KOPT-K1 (cell line): ENCODE data around the gene ZNF362.

Source experiments
- H3K27ac ChIP-seq: fragments of 200-600 bp; sonication (generic); 2 replicates; pipeline ENCODE4 v1.5.1; 2016; ENCODE audit warnings: antibody characterized with exemption, mild to moderate bottlenecking, low read depth, low read length; ENCODE audit not compliant: poor library complexity, severe bottlenecking
- H3K36me3 ChIP-seq: fragments of 200-600 bp; sonication (generic); 2 replicates; pipeline ENCODE4 v1.5.1; 2017; ENCODE audit warnings: antibody characterized with exemption, mild to moderate bottlenecking, low read length, moderate library complexity; ENCODE audit not compliant: insufficient read depth
- H3K9me3 ChIP-seq: fragments of 200-600 bp; sonication (generic); 2 replicates; pipeline ENCODE4 v1.5.1; 2017; ENCODE audit warnings: antibody characterized with exemption, low read length, mild to moderate bottlenecking; ENCODE audit not compliant: insufficient read depth, poor library complexity, severe bottlenecking

The ZNF362 gene

GRCh38 chr1:33295450-33296081 lies 39.3 kb downstream of the ZNF362 start:
- Histone ChIP-seq H3K9me3 (no peaks in the 10 kb centered on the region), H3K36me3 (peaks cover 81% of the 10 kb centered on the region), H3K27ac (no peak overlapping the region)

GRCh38 chr1:33296082-33296458 lies 39.8 kb downstream of the ZNF362 start:
- Histone ChIP-seq H3K36me3 (peaks cover 85% of the 10 kb centered on the region), H3K27ac (no peak overlapping the region), H3K9me3 (no peaks in the 10 kb centered on the region)

- Histone ChIP-seq H3K36me3 (peaks cover 85% of the 10 kb centered on the region), H3K27ac (no peak overlapping the region), H3K9me3 (no peaks in the 10 kb centered on the region)
Measured at GRCh38 chr1:33296824-33297223, 40.5 kb downstream of the ZNF362 start.

- Histone ChIP-seq H3K27ac (no peak overlapping the region), H3K36me3 (peaks cover 75% of the 10 kb centered on the region), H3K9me3 (no peaks in the 10 kb centered on the region)
Measured at GRCh38 chr1:33297911-33298622, 41.8 kb downstream of the ZNF362 start.

GRCh38 chr1:33298623-33299277 lies 42.5 kb downstream of the ZNF362 start:
- H3K9me3 ChIP-seq = no peaks in the 10 kb centered on the region
- peaks cover 68% of the 10 kb centered on the region for H3K36me3 ChIP-seq
- no peak overlapping the region for H3K27ac ChIP-seq

- H3K9me3 ChIP-seq = no peaks in the 10 kb centered on the region
- H3K36me3 ChIP-seq = peaks cover 60% of the 10 kb centered on the region
- H3K27ac ChIP-seq = no peak overlapping the region
Measured at GRCh38 chr1:33299461-33300155, 43.3 kb downstream of the ZNF362 start.

GRCh38 chr1:33300673-33301072 lies 44.4 kb downstream of the ZNF362 start:
- H3K27ac ChIP-seq = no peak overlapping the region

GRCh38 chr1:33301273-33301984 lies 45.1 kb downstream of the ZNF362 start:
- Histone ChIP-seq H3K9me3 (no peaks in the 10 kb centered on the region), H3K36me3 (peaks cover 44% of the 10 kb centered on the region), H3K27ac (no peak overlapping the region)

More at GRCh38 chr1:33300673-33301072, 44.4 kb downstream of the ZNF362 start:
- H3K36me3 ChIP-seq = peaks cover 52% of the 10 kb centered on the region
- H3K9me3 ChIP-seq = no peaks in the 10 kb centered on the region

GRCh38 chr1:33302325-33302724 lies 46.0 kb downstream of the ZNF362 start:
- Histone ChIP-seq H3K36me3 (peaks cover 35% of the 10 kb centered on the region), H3K27ac (no peak overlapping the region), H3K9me3 (no peaks in the 10 kb centered on the region)

GRCh38 chr1:33305016-33305415 lies 48.7 kb downstream of the ZNF362 start:
- Histone ChIP-seq H3K9me3 (no peaks in the 10 kb centered on the region), H3K36me3 (peaks cover 10% of the 10 kb centered on the region)

GRCh38 chr1:33305816-33306652 lies 49.7 kb downstream of the ZNF362 start:
- Histone ChIP-seq H3K9me3 (no peaks in the 10 kb centered on the region), H3K27ac (no peak overlapping the region), H3K36me3 (no peaks in the 10 kb centered on the region)

More at GRCh38 chr1:33305016-33305415, 48.7 kb downstream of the ZNF362 start:
- no peak overlapping the region for H3K27ac ChIP-seq

- H3K36me3 ChIP-seq = no peaks in the 10 kb centered on the region
- H3K27ac ChIP-seq = no peak overlapping the region
- no peaks in the 10 kb centered on the region for H3K9me3 ChIP-seq
Measured at GRCh38 chr1:33306653-33307493, 50.6 kb downstream of the ZNF362 start.

GRCh38 chr1:33307494-33307864 lies 51.2 kb downstream of the ZNF362 start:
- Histone ChIP-seq H3K36me3 (no peaks in the 10 kb centered on the region), H3K27ac (no peak overlapping the region), H3K9me3 (no peaks in the 10 kb centered on the region)
